H1 (cell line): ENCODE data around the gene PRR33. TPM values are rescaled to one million over a fixed set of nuclear protein-coding genes. Genes with fewer than 3 reads are reported as not detected.

Experiments used
- CTCF ChIA-PET: fragments of 300-600 bp; sonication (Branson Sonifier 250); formaldehyde crosslinking; loops from one replicate; lab custom pipeline; 2021; ENCODE audit not compliant: partially characterized antibody; lab: Charles Lee
- POLR2A ChIA-PET: fragments of 300-600 bp; sonication (Branson Sonifier 250); formaldehyde crosslinking; loops from one replicate; lab custom pipeline; 2021; ENCODE audit warnings: inconsistent platforms; ENCODE audit not compliant: partially characterized antibody; lab: Charles Lee
- DNase-seq, 2 experiments: peaks; one replicate each; pipeline versions ENCODE4 v3.0.0 to v3.0.0-alpha.2; 2010 to 2022; ENCODE audit warnings: low spot score in 2 of 2, low read depth in 1 of 2, mixed read lengths in 1 of 2
- FAIRE-seq: peaks from 2 replicates; lab custom pipeline; 2011; peaks lifted over from hg19 to GRCh38; lab: Jason Lieb, UNC
- H2AFZ ChIP-seq: 2 replicates; pipeline ENCODE4 v1.8.1; 2012; ENCODE audit warnings: low read length, inconsistent platforms
- H2AK5ac ChIP-seq: 2 replicates; pipeline ENCODE4 v1.6.1; 2013; ENCODE audit warnings: low read depth, low read length
- H2BK120ac ChIP-seq: replicated peaks from 2 replicates; pipeline ENCODE3; 2013; ENCODE audit warnings: low read depth, low read length, inconsistent platforms
- H2BK12ac ChIP-seq: 2 replicates; pipeline ENCODE4 v1.6.1; 2013; ENCODE audit warnings: low read depth, low read length
- H2BK15ac ChIP-seq: 2 replicates; pipeline ENCODE4 v1.6.1; 2013; ENCODE audit warnings: low read length
- H2BK20ac ChIP-seq: 2 replicates; pipeline ENCODE4 v1.6.1; 2013; ENCODE audit warnings: low read length
- H2BK5ac ChIP-seq: 2 replicates; pipeline ENCODE4 v1.6.1; 2013; ENCODE audit warnings: low read depth, low read length
- H3K14ac ChIP-seq: 2 replicates; pipeline ENCODE4 v1.6.1; 2013; ENCODE audit warnings: inconsistent platforms; ENCODE audit not compliant: insufficient read length
- H3K18ac ChIP-seq: 2 replicates; pipeline ENCODE4 v1.6.1; 2013; ENCODE audit warnings: low read length; ENCODE audit errors: extremely low read depth
- H3K23ac ChIP-seq: 2 replicates; pipeline ENCODE4 v1.6.1; 2013; ENCODE audit warnings: inconsistent platforms; ENCODE audit not compliant: insufficient read length
- H3K23me2 ChIP-seq: 2 replicates; pipeline ENCODE4 v1.6.1; 2013; ENCODE audit warnings: low read depth, low read length
- H3K27ac ChIP-seq: 2 replicates; pipeline ENCODE4 v1.6.1; 2011; ENCODE audit warnings: low read depth, low read length, inconsistent platforms
- H3K27me3 ChIP-seq, 4 experiments: replicated peaks in 1 of 4; 1 replicate in 1 of 4; 2 replicates in 3 of 4; pipeline versions ENCODE4 v1.6.1 to v1.8.1; 2011 to 2013; ENCODE audit warnings: low read length in 3 of 4, mild to moderate bottlenecking in 3 of 4, inconsistent platforms in 2 of 4, mixed read lengths in 2 of 4, moderate library complexity in 1 of 4; ENCODE audit not compliant: control insufficient read depth in 3 of 4, insufficient read depth in 3 of 4; ENCODE audit errors: extremely low read depth in 1 of 4
- H3K36me3 ChIP-seq, 4 experiments: 2 replicates each; pipeline versions ENCODE4 v1.6.1 to v1.8.1; 2011 to 2013; ENCODE audit warnings: mild to moderate bottlenecking in 4 of 4, low read length in 3 of 4, moderate library complexity in 2 of 4, control low read depth in 1 of 4, inconsistent platforms in 1 of 4; ENCODE audit not compliant: insufficient read depth in 4 of 4, control insufficient read depth in 2 of 4
- H3K4ac ChIP-seq: replicated peaks from 2 replicates; pipeline ENCODE3; 2013; ENCODE audit warnings: low read length, low read depth, mixed read lengths, inconsistent platforms; ENCODE audit not compliant: insufficient read length
- H3K4me1 ChIP-seq, 4 experiments: replicated peaks in 1 of 4; 1 replicate in 1 of 4; 2 replicates in 3 of 4; pipeline versions ENCODE4 v1.6.1 to v1.8.1; 2011 to 2013; ENCODE audit warnings: low read length in 3 of 4, inconsistent platforms in 2 of 4, mixed read lengths in 1 of 4; ENCODE audit not compliant: insufficient read depth in 4 of 4, control insufficient read depth in 3 of 4
- H3K4me2 ChIP-seq, 2 experiments: 2 replicates each; pipeline versions ENCODE4 v1.6.1 to v1.8.1; 2011 to 2013; ENCODE audit warnings: low read depth in 2 of 2, low read length in 2 of 2, control low read depth in 1 of 2, inconsistent platforms in 1 of 2, mild to moderate bottlenecking in 1 of 2; ENCODE audit not compliant: insufficient read depth in 1 of 2
- H3K4me3 ChIP-seq, 4 experiments: fragments of 200-600, 300-600 bp in 1 of 4; sonication (generic), shearing (Covaris generic), sonication (Bioruptor Twin) in 1 of 4; 2 replicates each; pipeline versions ENCODE4 v1.5.1 to v1.8.1; 2011 to 2016; ENCODE audit warnings: low read length in 4 of 4, low read depth in 3 of 4, control low read depth in 2 of 4, inconsistent platforms in 2 of 4, mild to moderate bottlenecking in 2 of 4, mixed read lengths in 1 of 4, moderate library complexity in 1 of 4; ENCODE audit not compliant: insufficient read depth in 2 of 4; ENCODE audit errors: extremely low read depth in 1 of 4
- H3K56ac ChIP-seq: replicated peaks from 2 replicates; pipeline ENCODE3; 2013; ENCODE audit warnings: low read depth, mild to moderate bottlenecking, mixed read lengths, low read length, inconsistent platforms; ENCODE audit not compliant: insufficient read length
- H3K79me1 ChIP-seq: 2 replicates; pipeline ENCODE4 v1.6.1; 2013; ENCODE audit warnings: low read depth, low read length, control low read depth
- H3K79me2 ChIP-seq, 2 experiments: 2 replicates each; pipeline versions ENCODE4 v1.6.1 to v1.8.1; 2012 to 2013; ENCODE audit warnings: low read length in 2 of 2, mild to moderate bottlenecking in 2 of 2, inconsistent platforms in 1 of 2; ENCODE audit not compliant: insufficient read depth in 2 of 2, control insufficient read depth in 1 of 2
- H3K9ac ChIP-seq, 4 experiments: replicated peaks in 1 of 4; 1 replicate in 1 of 4; 2 replicates in 3 of 4; pipeline versions ENCODE4 v1.6.1 to v1.8.1; 2011 to 2013; ENCODE audit warnings: low read depth in 3 of 4, low read length in 3 of 4, control low read depth in 2 of 4, mild to moderate bottlenecking in 2 of 4, moderate library complexity in 2 of 4, inconsistent platforms in 1 of 4; ENCODE audit errors: extremely low read depth in 1 of 4
- H3K9me3 ChIP-seq, 2 experiments: 2 replicates each; pipeline versions ENCODE4 v1.6.1 to v1.8.1; 2012 to 2013; ENCODE audit warnings: mild to moderate bottlenecking in 2 of 2, moderate library complexity in 2 of 2, control low read depth in 1 of 2, inconsistent platforms in 1 of 2, low read depth in 1 of 2, low read length in 1 of 2, mixed read lengths in 1 of 2; ENCODE audit not compliant: insufficient read depth in 2 of 2
- H4K20me1 ChIP-seq, 2 experiments: replicated peaks in 1 of 2; 2 replicates each; pipeline versions ENCODE3 to v1.8.1; 2011 to 2013; ENCODE audit warnings: inconsistent platforms in 2 of 2, low read length in 2 of 2, mild to moderate bottlenecking in 1 of 2; ENCODE audit not compliant: insufficient read depth in 2 of 2, control insufficient read depth in 1 of 2
- H4K5ac ChIP-seq: 2 replicates; pipeline ENCODE4 v1.6.1; 2013; ENCODE audit warnings: low read length, low read depth, mixed read lengths, inconsistent platforms; ENCODE audit not compliant: insufficient read length
- H4K8ac ChIP-seq: 2 replicates; pipeline ENCODE4 v1.8.0; 2013; ENCODE audit warnings: mild to moderate bottlenecking, moderate library complexity, low read length, inconsistent platforms; ENCODE audit not compliant: insufficient read depth; ENCODE audit errors: extremely low read depth
- H4K91ac ChIP-seq: replicated peaks from 2 replicates; pipeline ENCODE3; 2013; ENCODE audit warnings: low read length, mixed read lengths, inconsistent platforms; ENCODE audit not compliant: insufficient read length
- ASH2L ChIP-seq: fragments of 200-600, 300-600 bp; sonication (generic); IDR thresholded peaks from one replicate; pipeline ENCODE4 v1.7.1; 2017; ENCODE audit warnings: low read length
- EP300 ChIP-seq, 2 experiments: IDR thresholded peaks; 1 replicate in 1 of 2; 2 replicates in 1 of 2; pipeline ENCODE4 v1.6.1; 2011 to 2012; ENCODE audit warnings: low read depth in 2 of 2, low read length in 2 of 2, mild to moderate bottlenecking in 2 of 2, borderline replicate concordance in 1 of 2, inconsistent platforms in 1 of 2, moderate library complexity in 1 of 2
- FOSL1 ChIP-seq: IDR thresholded peaks from 2 replicates; pipeline ENCODE4 v1.6.1; 2011; ENCODE audit warnings: mild to moderate bottlenecking, low read depth, low read length, moderate library complexity; ENCODE audit not compliant: insufficient read depth
- SIX5 ChIP-seq: IDR thresholded peaks from 2 replicates; pipeline ENCODE4 v1.6.1; 2011; ENCODE audit warnings: mild to moderate bottlenecking, low read depth, low read length
- WGBS, 2 experiments: shearing (Covaris generic) in 1 of 2; methylation state at CpG; one replicate each; pipeline versions ENCODE4 v1.1.6 to v1.1.7; 2013 to 2015; ENCODE audit warnings: low lambda C conversion rate in 2 of 2, mixed read lengths in 2 of 2, inconsistent platforms in 1 of 2, low coverage in 1 of 2, missing lambda C conversion rate in 1 of 2; ENCODE audit not compliant: insufficient replicate concordance in 2 of 2, insufficient coverage in 1 of 2, insufficient read length in 1 of 2; ENCODE audit errors: extremely low coverage in 1 of 2, missing lambda C conversion rate in 1 of 2; 5-methylcytosine and 5-hydroxymethylcytosine counted together
- polyA plus RNA-seq, 7 experiments: library from polyadenylated mRNA; depleted of rRNA in 3 of 7; stranded (reverse) in 5 of 7; unstranded in 2 of 7; fragments of >200 nt in 5 of 7; fragments of 200-250 nt in 2 of 7; gene quantifications; 1 replicate in 5 of 7; 2 replicates in 1 of 7; 4 replicates in 1 of 7; pipeline versions ENCODE4 v1.2.1 to v1.2.3, GENCODE V29; 2011 to 2013; ENCODE audit warnings: missing spikeins in 2 of 7, mixed read lengths in 2 of 7
- total RNA-seq: library from RNA; stranded (reverse); fragmentation: NEBNext Ultra II Directional; extraction: Animal tissue kit (Norgen Biotek cat#: 25700); gene quantifications from 2 replicates; pipeline ENCODE4 v1.2.1, GENCODE V29; 2021
- TF ChIP-seq, protein P1 (sequence below): IDR thresholded peaks from 2 replicates; pipeline ENCODE4 v1.6.1; 2012; ENCODE audit warnings: inconsistent platforms

Gene PRR33
- total and polyA plus RNA-seq, 2 of the 8 experiments (the other 6 are each of a cell fraction or from before 2014, with no cell fraction given) = 0.02 TPM; not detected in 1

- Histone ChIP-seq H3K9ac (no peak overlapping the region), H4K8ac (no peak overlapping the region; the same call in 1 of the 2 replicates), H3K79me1 (no peaks in the 10 kb centered on the region), H3K23me2 (peaks cover 2% of the 10 kb centered on the region; the same call in 1 of the 2 replicates), H2BK120ac (no peak overlapping the region), H2BK20ac (no peak overlapping the region), H3K23ac (no peak overlapping the region), H2AFZ (no peak overlapping the region), H3K4me1 (peaks cover 0 to 7% (median 0%) of the 10 kb centered on the region in 4 experiments; a peak in 2 of 7 replicates), H2BK12ac (no peak overlapping the region), H3K18ac (no peak overlapping the region), H4K91ac (no peak overlapping the region), H3K4ac (no peak overlapping the region), H3K27me3 (no peaks in the 10 kb centered on the region), H4K5ac (no peak overlapping the region), H3K14ac (no peak overlapping the region), H2BK5ac (no peak overlapping the region), H2AK5ac (no peak overlapping the region), H3K27ac (no peak overlapping the region), H3K4me3 (no peak overlapping the region), H3K36me3 (no peaks in the 10 kb centered on the region), H3K4me2 (no peak overlapping the region), H2BK15ac (no peak overlapping the region), H3K56ac (no peak overlapping the region), H4K20me1 (no peaks in the 10 kb centered on the region), H3K79me2 (no peaks in the 10 kb centered on the region), H3K9me3 (no peaks in the 10 kb centered on the region)
- FAIRE-seq (no peak), DNase-seq (peak in 1 of 2 experiments; percentile 45)
- TF ChIP-seq, protein P1, sequence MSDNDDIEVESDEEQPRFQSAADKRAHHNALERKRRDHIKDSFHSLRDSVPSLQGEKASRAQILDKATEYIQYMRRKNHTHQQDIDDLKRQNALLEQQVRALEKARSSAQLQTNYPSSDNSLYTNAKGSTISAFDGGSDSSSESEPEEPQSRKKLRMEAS = no peak
- TF ChIP-seq SIX5 (no peak), FOSL1 (no peak), EP300 (IDR thresholded peaks at IDR 0.05; ENCODE audit: borderline replicate concordance in 1 of 2, low read depth in 2 of 2, low read length in 2 of 2) (no peak), ASH2L (no peak)
- POLR2A ChIA-PET = interaction anchor here (1.0 kb wide), 1 partner anchor 30 kb away, joined by 3 read pairs; no protein-coding TSS in a partner anchor
- WGBS, 2 experiments = 89% methylated on average over 26 of the region's 27 CpGs; no CpG with 5 or more reads in 1 of the 2 experiments
- CTCF ChIA-PET = interaction anchor here (0.6 to 1.8 kb wide), 9 partner anchors 16 to 213 kb away, joined by 3 to 5 read pairs (median 4); no protein-coding TSS in a partner anchor
These were observed 46.8 kb upstream of the PRR33 start for GRCh38 chr11:1938343-1939005.
